ENCODE measurements around the gene PDSS2. TPM values are rescaled to one million over a fixed set of nuclear protein-coding genes. Genes with fewer than 3 reads are reported as not detected.

The PDSS2 gene
- total and polyA plus RNA-seq, 2 donors (not counting 1 experiment from before 2014, with no cell fraction given) = 16.9 to 17.0 TPM

GRCh38 chr6:107235511-107235910 is 223.9 kb downstream of the PDSS2 start:
- Mint-ChIP-seq H3K27me3 (no peaks in the 10 kb centered on the region), H3K4me3 (no peak overlapping the region), H3K27ac (no peak overlapping the region), H3K4me1 (no peaks in the 10 kb centered on the region), H3K9me3 (ENCODE audit: insufficient read depth) (peaks cover 6% of the 10 kb centered on the region)
- Histone ChIP-seq H3K9me3 (ENCODE audit: control extremely low read depth in 1 of 3, control insufficient read depth in 2 of 3, insufficient read depth in 1 of 3, low read length in 2 of 3) (peaks cover 0 to 15% (median 4%) of the 10 kb centered on the region in 3 donors), H3K4me1 (ENCODE audit: control insufficient read depth in 2 of 2, insufficient read depth in 2 of 2, low read length in 2 of 2) (no peaks in the 10 kb centered on the region), H3K79me2 (ENCODE audit: control insufficient read depth, insufficient read depth, low read length) (no peaks in the 10 kb centered on the region), H3K9ac (ENCODE audit: low read length) (no peak overlapping the region), H3K4me2 (replicated peaks; ENCODE audit: low read depth, low read length, poor library complexity, severe bottlenecking) (no peak overlapping the region), H3K27me3 (replicated peaks in 1 of 4; ENCODE audit: control extremely low read depth in 1 of 4, control insufficient read depth in 3 of 4, insufficient read depth in 4 of 4, low read length in 3 of 4) (no peaks in the 10 kb centered on the region), H3K27ac (ENCODE audit: low read length in 2 of 2) (no peak overlapping the region), H2AFZ (ENCODE audit: insufficient read depth, low read depth, low read length, poor library complexity, severe bottlenecking) (no peak overlapping the region), H3K4me3 (ENCODE audit: control extremely low read depth in 1 of 5, extremely low read depth in 1 of 5, insufficient read depth in 1 of 5, low read depth in 2 of 5, low read length in 4 of 5) (no peak overlapping the region), H3K36me3 (replicated peaks in 1 of 2; ENCODE audit: control extremely low read depth in 1 of 2, control insufficient read depth in 1 of 2, extremely low read depth in 1 of 2, insufficient read depth in 2 of 2, low read length in 1 of 2) (peaks cover 0 to 17% of the 10 kb centered on the region in 2 experiments), H4K20me1 (ENCODE audit: control insufficient read depth, insufficient read depth, low read length, poor library complexity, severe bottlenecking) (no peaks in the 10 kb centered on the region)
- DNase-seq = no peak
- ChIA-PET POLR2A (no interaction called here), CTCF (no interaction called here)
- intact Hi-C loops (cut with micrococcal nuclease) = no loop called here
- TF ChIP-seq EZH2 (IDR thresholded peaks at IDR 0.05; ENCODE audit: borderline replicate concordance, insufficient read depth, low read depth, low read length, poor library complexity, severe bottlenecking) = no peak
- TF ChIP-seq, protein P1, sequence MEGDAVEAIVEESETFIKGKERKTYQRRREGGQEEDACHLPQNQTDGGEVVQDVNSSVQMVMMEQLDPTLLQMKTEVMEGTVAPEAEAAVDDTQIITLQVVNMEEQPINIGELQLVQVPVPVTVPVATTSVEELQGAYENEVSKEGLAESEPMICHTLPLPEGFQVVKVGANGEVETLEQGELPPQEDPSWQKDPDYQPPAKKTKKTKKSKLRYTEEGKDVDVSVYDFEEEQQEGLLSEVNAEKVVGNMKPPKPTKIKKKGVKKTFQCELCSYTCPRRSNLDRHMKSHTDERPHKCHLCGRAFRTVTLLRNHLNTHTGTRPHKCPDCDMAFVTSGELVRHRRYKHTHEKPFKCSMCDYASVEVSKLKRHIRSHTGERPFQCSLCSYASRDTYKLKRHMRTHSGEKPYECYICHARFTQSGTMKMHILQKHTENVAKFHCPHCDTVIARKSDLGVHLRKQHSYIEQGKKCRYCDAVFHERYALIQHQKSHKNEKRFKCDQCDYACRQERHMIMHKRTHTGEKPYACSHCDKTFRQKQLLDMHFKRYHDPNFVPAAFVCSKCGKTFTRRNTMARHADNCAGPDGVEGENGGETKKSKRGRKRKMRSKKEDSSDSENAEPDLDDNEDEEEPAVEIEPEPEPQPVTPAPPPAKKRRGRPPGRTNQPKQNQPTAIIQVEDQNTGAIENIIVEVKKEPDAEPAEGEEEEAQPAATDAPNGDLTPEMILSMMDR (IDR thresholded peaks at IDR 0.05) = no peak
- no peak for ATAC-seq (ENCODE audit: low read depth)

DNA sequence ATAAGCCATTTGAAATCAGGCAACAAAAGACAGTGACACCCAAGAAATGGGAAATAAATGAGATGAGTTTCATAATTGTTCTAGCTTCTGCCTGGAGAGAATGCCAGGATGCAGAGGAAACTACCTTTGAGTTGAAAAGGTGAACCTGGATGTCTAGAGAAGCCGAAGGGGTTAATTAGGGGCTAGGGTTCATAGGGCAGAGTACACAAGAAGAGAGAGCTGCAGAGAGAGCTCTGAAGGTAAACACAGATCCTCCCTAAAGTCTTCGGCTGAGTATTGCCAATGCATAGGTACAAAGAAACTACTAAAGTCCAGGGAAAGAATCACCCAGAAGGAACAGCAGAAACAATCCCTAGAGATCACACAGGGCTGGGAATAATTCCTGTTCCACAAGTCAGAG is 224.4 kb downstream of the PDSS2 start:
- no peak overlapping the region for H3K4me2 ChIP-seq (replicated peaks; ENCODE audit: low read depth, low read length, poor library complexity, severe bottlenecking)
- TF ChIP-seq, protein P1 (IDR thresholded peaks at IDR 0.05) = no peak
- TF ChIP-seq EZH2 (IDR thresholded peaks at IDR 0.05; ENCODE audit: borderline replicate concordance, insufficient read depth, low read depth, low read length, poor library complexity, severe bottlenecking) = no peak
- H3K36me3 ChIP-seq (replicated peaks in 1 of 2; ENCODE audit: control extremely low read depth in 1 of 2, control insufficient read depth in 1 of 2, extremely low read depth in 1 of 2, insufficient read depth in 2 of 2, low read length in 1 of 2) = peaks cover 1 to 17% of the 10 kb centered on the region in 2 experiments
- H3K79me2 ChIP-seq (ENCODE audit: control insufficient read depth, insufficient read depth, low read length) = no peaks in the 10 kb centered on the region
- no peak overlapping the region for H3K27ac ChIP-seq (ENCODE audit: low read length in 2 of 2)
- Mint-ChIP-seq H3K27me3 (no peaks in the 10 kb centered on the region), H3K4me1 (no peaks in the 10 kb centered on the region), H3K27ac (no peak overlapping the region), H3K4me3 (no peak overlapping the region), H3K9me3 (ENCODE audit: insufficient read depth) (peaks cover 6% of the 10 kb centered on the region)
- no peak overlapping the region for H3K9ac ChIP-seq (ENCODE audit: low read length)
- H3K9me3 ChIP-seq (ENCODE audit: control extremely low read depth in 1 of 3, control insufficient read depth in 2 of 3, insufficient read depth in 1 of 3, low read length in 2 of 3) = peaks cover 0 to 15% (median 4%) of the 10 kb centered on the region in 3 donors
- ATAC-seq (ENCODE audit: low read depth) (no peak), DNase-seq (no peak)
- 86% methylated on average over 1 of the region's 2 CpGs for WGBS (ENCODE audit: insufficient coverage)
- CTCF ChIA-PET = no interaction called here
- H2AFZ ChIP-seq (ENCODE audit: insufficient read depth, low read depth, low read length, poor library complexity, severe bottlenecking) = no peak overlapping the region
- H3K4me1 ChIP-seq (ENCODE audit: control insufficient read depth in 2 of 2, insufficient read depth in 2 of 2, low read length in 2 of 2) = no peaks in the 10 kb centered on the region
- H3K27me3 ChIP-seq (replicated peaks in 1 of 4; ENCODE audit: control extremely low read depth in 1 of 4, control insufficient read depth in 3 of 4, insufficient read depth in 4 of 4, low read length in 3 of 4) = no peaks in the 10 kb centered on the region
- no peak overlapping the region for H3K4me3 ChIP-seq (ENCODE audit: control extremely low read depth in 1 of 5, extremely low read depth in 1 of 5, insufficient read depth in 1 of 5, low read depth in 2 of 5, low read length in 4 of 5)
- H4K20me1 ChIP-seq (ENCODE audit: control insufficient read depth, insufficient read depth, low read length, poor library complexity, severe bottlenecking) = no peaks in the 10 kb centered on the region
- intact Hi-C loops (cut with micrococcal nuclease) = no loop called here
- POLR2A ChIA-PET = no interaction called here

Measured in B cell (primary cell).